Measurements from ENCODE around the gene RPS6KA3.

DNA sequence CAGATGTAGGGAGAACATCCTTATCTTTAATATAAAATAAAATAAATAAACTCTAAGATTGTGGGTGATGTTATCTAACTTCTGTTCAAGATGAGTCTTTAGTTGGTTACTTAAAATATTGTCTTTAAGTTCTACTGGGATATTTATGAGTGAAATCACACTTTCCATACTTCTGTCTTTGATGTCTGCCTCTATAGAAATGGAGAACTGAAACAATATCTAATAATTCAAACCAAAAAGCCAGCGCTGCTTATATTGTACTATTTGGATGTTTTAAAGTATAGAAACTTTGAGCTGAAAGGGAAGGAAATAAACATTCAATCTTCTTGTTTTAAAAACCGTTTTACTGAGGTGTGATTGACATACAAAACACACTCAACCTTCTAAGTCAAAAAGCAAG, 44.8 kb upstream of the RPS6KA3 start:
- TF ChIP-seq, protein P1, sequence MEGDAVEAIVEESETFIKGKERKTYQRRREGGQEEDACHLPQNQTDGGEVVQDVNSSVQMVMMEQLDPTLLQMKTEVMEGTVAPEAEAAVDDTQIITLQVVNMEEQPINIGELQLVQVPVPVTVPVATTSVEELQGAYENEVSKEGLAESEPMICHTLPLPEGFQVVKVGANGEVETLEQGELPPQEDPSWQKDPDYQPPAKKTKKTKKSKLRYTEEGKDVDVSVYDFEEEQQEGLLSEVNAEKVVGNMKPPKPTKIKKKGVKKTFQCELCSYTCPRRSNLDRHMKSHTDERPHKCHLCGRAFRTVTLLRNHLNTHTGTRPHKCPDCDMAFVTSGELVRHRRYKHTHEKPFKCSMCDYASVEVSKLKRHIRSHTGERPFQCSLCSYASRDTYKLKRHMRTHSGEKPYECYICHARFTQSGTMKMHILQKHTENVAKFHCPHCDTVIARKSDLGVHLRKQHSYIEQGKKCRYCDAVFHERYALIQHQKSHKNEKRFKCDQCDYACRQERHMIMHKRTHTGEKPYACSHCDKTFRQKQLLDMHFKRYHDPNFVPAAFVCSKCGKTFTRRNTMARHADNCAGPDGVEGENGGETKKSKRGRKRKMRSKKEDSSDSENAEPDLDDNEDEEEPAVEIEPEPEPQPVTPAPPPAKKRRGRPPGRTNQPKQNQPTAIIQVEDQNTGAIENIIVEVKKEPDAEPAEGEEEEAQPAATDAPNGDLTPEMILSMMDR (IDR thresholded peaks at IDR 0.05) = no peak
- TF ChIP-seq EP300 (IDR thresholded peaks at IDR 0.05) (no peak), POLR2AphosphoS5 (IDR thresholded peaks at IDR 0.05) (no peak), POLR2A (IDR thresholded peaks at IDR 0.05) (no peak)
